CD8-positive, alpha-beta memory T cell (primary cell): Measurements from ENCODE around the gene EML6. TPM values are rescaled to one million over a fixed set of nuclear protein-coding genes. Genes with fewer than 3 reads are reported as not detected.

ENCODE experiments used
- CTCF ChIA-PET: fragments of 350-600 bp; sonication (Branson Sonifier 250); formaldehyde crosslinking; loops from one replicate; lab custom pipeline; 2021; ENCODE audit warnings: antibody characterized with exemption; lab: Charles Lee
- POLR2A ChIA-PET: fragments of 350-600 bp; sonication (Branson Sonifier 250); formaldehyde crosslinking; loops from one replicate; lab custom pipeline; 2021; ENCODE audit warnings: antibody characterized with exemption; lab: Charles Lee
- DNase-seq, 5 donors: peaks; one replicate each; pipeline versions ENCODE4 v3.0.0 to v3.0.0-alpha.2; 2020 to 2022; ENCODE audit warnings: mixed read lengths in 1 of 5
- H3K27ac ChIP-seq: one replicate; pipeline ENCODE4 v1.7.0; 2013; ENCODE audit warnings: low read depth, mild to moderate bottlenecking, low read length, moderate library complexity
- H3K27me3 ChIP-seq: 2 replicates; pipeline ENCODE4 v1.7.0; 2013; ENCODE audit warnings: low read length, mild to moderate bottlenecking; ENCODE audit not compliant: insufficient read depth, poor library complexity, severe bottlenecking
- H3K36me3 ChIP-seq: 2 replicates; pipeline ENCODE4 v1.7.0; 2013; ENCODE audit warnings: mild to moderate bottlenecking, low read length, moderate library complexity; ENCODE audit not compliant: insufficient read depth
- H3K4me1 ChIP-seq: 2 replicates; pipeline ENCODE4 v1.7.0; 2013; ENCODE audit warnings: mild to moderate bottlenecking, low read length, moderate library complexity; ENCODE audit not compliant: insufficient read depth
- H3K4me3 ChIP-seq: 2 replicates; pipeline ENCODE4 v1.7.0; 2013; ENCODE audit warnings: mild to moderate bottlenecking, low read length
- H3K9me3 ChIP-seq: 2 replicates; pipeline ENCODE4 v1.7.0; 2013; ENCODE audit warnings: mild to moderate bottlenecking, low read length
- H3K27ac Mint-ChIP-seq, 8 donors: one replicate each; pipeline ENCODE4 v1.8.0; 2020 to 2021; ENCODE audit warnings: mixed read lengths in 8 of 8, mild to moderate bottlenecking in 6 of 8, inconsistent platforms in 3 of 8, moderate library complexity in 3 of 8
- H3K27me3 Mint-ChIP-seq, 2 donors: one replicate each; pipeline ENCODE4 v1.8.0; 2020 to 2021; ENCODE audit warnings: mixed read lengths in 2 of 2, mild to moderate bottlenecking in 1 of 2, moderate library complexity in 1 of 2
- H3K36me3 Mint-ChIP-seq, 3 donors: one replicate each; pipeline ENCODE4 v1.8.0; 2020 to 2021; ENCODE audit warnings: mixed read lengths in 3 of 3, inconsistent platforms in 1 of 3, mild to moderate bottlenecking in 1 of 3
- H3K4me1 Mint-ChIP-seq, 3 donors: one replicate each; pipeline ENCODE4 v1.8.0; 2020 to 2021; ENCODE audit warnings: mixed read lengths in 3 of 3, inconsistent platforms in 1 of 3, mild to moderate bottlenecking in 1 of 3
- H3K4me3 Mint-ChIP-seq, 7 donors: one replicate each; pipeline ENCODE4 v1.8.0; 2020 to 2021; ENCODE audit warnings: mixed read lengths in 7 of 7, mild to moderate bottlenecking in 6 of 7, moderate library complexity in 4 of 7, inconsistent platforms in 2 of 7
- H3K9me3 Mint-ChIP-seq, 5 donors: one replicate each; pipeline ENCODE4 v1.8.0; 2020 to 2022; ENCODE audit warnings: mixed read lengths in 5 of 5, mild to moderate bottlenecking in 3 of 5, moderate library complexity in 2 of 5, inconsistent platforms in 1 of 5
- polyA plus RNA-seq: library from polyadenylated mRNA; unstranded; fragments of 300-500 nt; fragmentation: Illumina TruSeq; gene quantifications from one replicate; pipeline ENCODE4 v1.2.3, GENCODE V29; 2021
- total RNA-seq, 2 experiments: library from RNA; stranded (reverse); gene quantifications; one replicate each; pipeline ENCODE4 v1.2.3, GENCODE V29; 2021

The EML6 gene
- total RNA-seq (1 to 10 TPM; 1.3 to 2.3 TPM), polyA plus RNA-seq (0.05 TPM)

DNA sequence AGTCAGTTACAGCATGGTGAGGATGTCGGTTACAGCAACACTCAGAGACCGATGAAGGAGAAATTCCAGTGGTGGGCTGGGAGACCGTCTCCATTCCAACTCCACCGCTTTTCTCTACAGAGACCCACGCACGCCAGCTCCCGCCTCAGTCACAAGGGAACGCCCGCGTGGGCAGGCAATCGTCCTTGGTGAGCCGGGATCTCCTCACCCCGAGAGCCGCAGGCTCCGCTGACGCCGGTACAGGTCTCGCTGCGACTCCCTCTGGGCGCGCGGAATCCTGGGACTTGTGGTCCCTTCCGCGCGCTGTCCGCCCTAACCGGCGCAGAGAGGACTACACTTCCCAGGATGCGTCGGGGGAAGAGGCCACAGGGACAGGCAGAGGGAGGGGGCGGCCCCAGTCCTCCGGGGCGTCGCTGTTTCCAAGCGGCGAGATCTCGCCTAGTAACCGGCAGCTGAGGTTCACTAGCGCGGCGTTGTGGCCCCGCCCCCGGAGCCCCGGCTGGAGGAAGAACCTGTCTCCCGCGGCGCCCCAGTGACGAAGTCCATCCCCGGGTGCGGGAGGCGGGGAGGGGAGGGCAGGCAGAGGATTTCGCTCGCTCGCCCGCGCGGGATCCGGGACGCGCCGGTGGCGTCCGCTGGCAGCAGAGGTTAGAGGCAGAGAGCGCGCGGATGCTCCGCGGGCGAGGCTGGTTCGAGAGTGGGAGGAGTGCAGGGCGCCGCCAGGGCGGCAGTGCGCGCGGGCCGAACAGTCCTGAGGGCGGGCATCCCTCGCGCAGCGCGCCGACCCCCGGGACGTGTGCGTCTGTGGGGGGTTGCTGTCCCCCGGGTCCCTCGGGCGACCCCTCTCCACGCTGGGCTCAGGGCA, at the start of gene EML6:
TSS of gene EML6 (plus strand) at position 532 of the 865 bp plus-strand sequence. CDS start 1,400 bp downstream, outside the sequence.
- no peaks in the 10 kb centered on the region for H3K36me3 ChIP-seq
- H3K9me3 Mint-ChIP-seq: no peaks in the 10 kb centered on the region
- peak within 1 kb of the TSS; percentile 89 to 98 (median 95) for H3K4me3 Mint-ChIP-seq
- ChIA-PET POLR2A (interaction anchor here (0.6 to 1.5 kb wide), 4 partner anchors 18 to 895 kb away, joined by 3 to 6 read pairs (median 4); no protein-coding TSS in a partner anchor), CTCF (interaction anchor here (0.9 to 1.5 kb wide), 5 partner anchors 15 to 445 kb away, joined by 3 to 7 read pairs (median 3); no protein-coding TSS in a partner anchor)
- H3K4me1 ChIP-seq: peaks cover 13% of the 10 kb centered on the region
- H3K4me3 ChIP-seq: peak within 1 kb of the TSS; percentile 93
- H3K36me3 Mint-ChIP-seq: peaks cover 0 to 5% (median 0%) of the 10 kb centered on the region in 3 donors
- peaks cover 29 to 45% of the 10 kb centered on the region in 2 donors for H3K27me3 Mint-ChIP-seq
- no peaks in the 10 kb centered on the region for H3K9me3 ChIP-seq
- H3K4me1 Mint-ChIP-seq: peaks cover 14 to 20% (median 17%) of the 10 kb centered on the region in 3 donors
- DNase-seq: peak; percentile 97 to 99 (median 98)
- peaks cover 5% of the 10 kb centered on the region for H3K27me3 ChIP-seq
- peak within 1 kb of the TSS; percentile 47 to 95 (median 92) for H3K27ac Mint-ChIP-seq
- H3K27ac ChIP-seq: peak within 1 kb of the TSS; percentile 48

DNA sequence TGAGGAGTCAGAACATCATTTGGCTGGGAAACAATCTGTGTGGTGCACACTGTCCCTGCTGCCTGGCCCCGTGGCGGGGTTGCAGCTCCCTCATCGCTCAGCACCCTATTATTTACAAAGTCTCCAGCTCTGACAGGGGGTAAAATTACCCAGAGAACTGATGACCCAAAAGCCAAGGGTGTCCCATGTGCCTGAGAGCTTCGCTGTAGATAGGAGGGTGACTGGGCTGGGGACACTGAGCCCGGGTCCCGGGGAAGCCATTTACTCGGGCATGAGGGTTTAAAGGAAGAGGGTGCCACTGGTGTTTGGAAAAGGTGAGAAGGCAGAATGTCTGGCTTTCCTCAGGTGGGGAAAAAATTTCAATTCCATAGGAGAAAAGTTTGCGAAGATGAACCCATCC, 48.2 kb upstream of the EML6 start:
- Mint-ChIP-seq H3K27me3 (peaks cover 0 to 4% of the 10 kb centered on the region in 2 donors), H3K9me3 (no peaks in the 10 kb centered on the region), H3K27ac (no peak overlapping the region), H3K4me1 (peaks cover 5 to 25% (median 12%) of the 10 kb centered on the region in 3 donors), H3K4me3 (no peak overlapping the region), H3K36me3 (peaks cover 6 to 11% (median 10%) of the 10 kb centered on the region in 3 donors)
- Histone ChIP-seq H3K9me3 (no peaks in the 10 kb centered on the region), H3K4me1 (no peaks in the 10 kb centered on the region), H3K36me3 (no peaks in the 10 kb centered on the region), H3K27me3 (no peaks in the 10 kb centered on the region), H3K4me3 (no peak overlapping the region), H3K27ac (no peak overlapping the region)
- no peak for DNase-seq
- CTCF ChIA-PET: interaction anchor here (0.7 to 2.2 kb wide), 2 partner anchors 9 to 14 kb away, joined by 4 to 11 read pairs; no protein-coding TSS in a partner anchor
- POLR2A ChIA-PET: no interaction called here

DNA sequence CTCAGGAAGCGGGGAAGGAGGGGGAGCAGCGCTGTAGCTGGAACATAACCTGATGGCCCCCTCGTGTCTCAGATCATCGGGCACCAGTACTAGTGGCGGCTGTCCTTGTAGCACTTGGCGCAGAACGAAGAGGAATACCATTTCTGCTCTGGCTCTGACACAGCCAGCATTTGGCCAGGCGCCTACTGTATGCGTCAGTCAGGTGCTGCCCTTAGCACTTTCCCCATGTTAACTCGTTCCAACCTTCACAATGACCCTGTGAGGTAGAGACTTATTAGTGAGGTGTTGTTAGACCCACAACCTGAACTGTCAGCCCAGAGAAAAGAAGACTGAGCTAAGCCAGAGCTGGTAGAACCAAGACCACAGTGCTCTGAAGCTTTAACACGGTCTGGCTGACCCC, 47.7 kb upstream of the EML6 start:
- H3K9me3 Mint-ChIP-seq: no peaks in the 10 kb centered on the region
- peaks cover 0 to 4% of the 10 kb centered on the region in 2 donors for H3K27me3 Mint-ChIP-seq
- H3K27me3 ChIP-seq: no peaks in the 10 kb centered on the region
- H3K27ac ChIP-seq: no peak overlapping the region
- H3K4me1 ChIP-seq: peaks cover 4% of the 10 kb centered on the region
- peaks cover 4 to 6% (median 5%) of the 10 kb centered on the region in 3 donors for H3K36me3 Mint-ChIP-seq
- peaks cover 10 to 30% (median 17%) of the 10 kb centered on the region in 3 donors for H3K4me1 Mint-ChIP-seq
- DNase-seq: no peak
- POLR2A ChIA-PET: no interaction called here
- H3K4me3 ChIP-seq: no peak overlapping the region
- no peaks in the 10 kb centered on the region for H3K9me3 ChIP-seq
- CTCF ChIA-PET: interaction anchor here (2.2 kb wide), 1 partner anchor 10 kb away, joined by 11 read pairs; no protein-coding TSS in a partner anchor
- no peak overlapping the region for H3K27ac Mint-ChIP-seq
- no peak overlapping the region for H3K4me3 Mint-ChIP-seq
- no peaks in the 10 kb centered on the region for H3K36me3 ChIP-seq

DNA sequence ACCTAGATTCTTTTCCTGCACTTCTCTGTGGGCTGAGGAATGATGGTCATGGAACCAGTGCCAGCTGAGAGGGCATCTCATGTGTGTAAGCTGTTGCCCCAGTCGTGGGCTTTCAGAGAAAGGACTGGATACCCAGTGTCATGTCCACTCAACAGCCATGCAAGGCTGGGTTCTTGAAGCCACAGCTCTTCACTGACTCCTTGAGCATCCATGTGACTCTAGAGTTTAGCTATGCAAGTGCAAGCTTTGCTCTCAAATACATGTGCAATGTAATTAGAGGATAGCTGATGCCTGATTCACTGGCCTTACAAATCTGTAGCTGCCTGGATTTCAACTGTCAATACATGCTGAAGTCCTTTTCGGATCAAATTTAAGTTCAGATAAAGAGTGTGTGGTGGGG, 46.8 kb upstream of the EML6 start:
- Histone ChIP-seq H3K9me3 (no peaks in the 10 kb centered on the region), H3K36me3 (no peaks in the 10 kb centered on the region), H3K27ac (no peak overlapping the region), H3K4me3 (no peak overlapping the region), H3K27me3 (no peaks in the 10 kb centered on the region), H3K4me1 (peaks cover 10% of the 10 kb centered on the region)
- Mint-ChIP-seq H3K9me3 (no peaks in the 10 kb centered on the region), H3K27me3 (peaks cover 0 to 4% of the 10 kb centered on the region in 2 donors), H3K4me1 (peaks cover 18 to 39% (median 26%) of the 10 kb centered on the region in 3 donors), H3K4me3 (no peak overlapping the region), H3K27ac (no peak overlapping the region), H3K36me3 (peaks cover 0 to 1% (median 0%) of the 10 kb centered on the region in 3 donors)
- ChIA-PET POLR2A (no interaction called here), CTCF (interaction anchor here (1.1 to 2.2 kb wide), 3 partner anchors 11 to 25 kb away, joined by 3 to 11 read pairs (median 5); no protein-coding TSS in a partner anchor)
- no peak for DNase-seq

DNA sequence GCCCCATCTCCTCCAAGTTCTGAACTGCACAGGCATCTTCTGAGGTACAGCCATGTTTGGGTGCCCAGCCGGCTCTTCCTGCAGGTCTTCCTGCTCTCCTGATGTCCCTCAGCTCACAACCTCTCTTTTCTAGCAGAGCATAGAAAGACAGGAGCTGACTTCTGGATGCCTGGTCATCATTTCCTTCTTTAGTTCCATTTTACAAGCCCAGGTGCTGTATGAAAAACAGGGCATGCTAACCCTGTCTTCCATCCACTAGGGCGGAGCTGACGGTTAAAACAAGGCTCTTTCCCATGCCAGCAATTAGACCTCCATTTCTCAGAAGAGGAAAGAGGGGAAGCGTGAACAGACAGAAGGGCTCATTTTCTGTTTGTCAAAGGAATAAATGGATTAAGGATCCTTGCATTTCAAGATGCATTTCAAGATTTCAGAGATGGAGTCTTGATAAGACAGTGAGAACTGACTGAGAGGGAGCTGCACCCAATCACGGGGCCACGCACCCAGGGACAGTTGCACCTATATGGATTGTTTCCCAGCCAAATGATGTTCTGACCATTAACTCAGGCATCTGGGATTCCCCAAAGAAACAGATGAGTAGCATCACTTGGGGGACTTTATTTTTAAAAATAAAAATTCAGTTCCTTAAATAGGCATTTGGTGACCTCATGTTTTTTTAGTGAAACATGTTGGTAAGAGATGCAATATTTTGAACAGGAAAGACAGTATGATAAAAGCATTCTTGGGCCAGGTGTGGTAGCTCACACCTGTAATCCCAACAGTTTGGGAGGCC, 45.8 kb upstream of the EML6 start:
- POLR2A ChIA-PET: no interaction called here
- H3K9me3 ChIP-seq: no peaks in the 10 kb centered on the region
- no peaks in the 10 kb centered on the region for H3K36me3 ChIP-seq
- no peaks in the 10 kb centered on the region for H3K36me3 Mint-ChIP-seq
- H3K4me1 Mint-ChIP-seq: peaks cover 18 to 37% (median 26%) of the 10 kb centered on the region in 3 donors
- peak overlapping the region in 1 of 8 donors; percentile 48 for H3K27ac Mint-ChIP-seq
- DNase-seq: no peak
- no peak overlapping the region for H3K4me3 ChIP-seq
- no peaks in the 10 kb centered on the region for H3K27me3 ChIP-seq
- H3K4me3 Mint-ChIP-seq: no peak overlapping the region
- CTCF ChIA-PET: interaction anchor here (0.7 to 2.2 kb wide), 4 partner anchors 12 to 24 kb away, joined by 3 to 11 read pairs (median 4); no protein-coding TSS in a partner anchor
- H3K4me1 ChIP-seq: peaks cover 10% of the 10 kb centered on the region
- H3K27ac ChIP-seq: no peak overlapping the region
- no peaks in the 10 kb centered on the region for H3K9me3 Mint-ChIP-seq
- H3K27me3 Mint-ChIP-seq: peaks cover 0 to 4% of the 10 kb centered on the region in 2 donors

DNA sequence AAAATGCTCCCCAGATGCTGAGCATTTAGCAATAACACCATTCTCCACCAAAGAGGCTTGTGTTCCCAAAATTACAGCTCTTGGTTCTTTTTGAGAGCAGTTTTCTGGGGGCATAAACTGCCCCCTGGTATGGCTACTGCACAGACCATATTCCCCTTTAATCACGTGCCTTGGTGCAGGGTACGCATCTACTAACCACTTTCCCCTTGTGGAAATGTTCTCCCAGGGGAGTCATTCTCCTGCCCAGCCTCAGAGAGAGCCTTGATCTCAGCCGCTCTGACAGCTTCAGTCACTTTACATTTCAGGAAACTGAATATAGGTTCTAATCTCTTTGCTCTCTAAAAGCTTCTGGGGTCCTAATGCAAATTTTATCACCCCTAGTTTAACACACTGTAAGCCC, 44.7 kb upstream of the EML6 start:
- H3K4me3 ChIP-seq: no peak overlapping the region

DNA sequence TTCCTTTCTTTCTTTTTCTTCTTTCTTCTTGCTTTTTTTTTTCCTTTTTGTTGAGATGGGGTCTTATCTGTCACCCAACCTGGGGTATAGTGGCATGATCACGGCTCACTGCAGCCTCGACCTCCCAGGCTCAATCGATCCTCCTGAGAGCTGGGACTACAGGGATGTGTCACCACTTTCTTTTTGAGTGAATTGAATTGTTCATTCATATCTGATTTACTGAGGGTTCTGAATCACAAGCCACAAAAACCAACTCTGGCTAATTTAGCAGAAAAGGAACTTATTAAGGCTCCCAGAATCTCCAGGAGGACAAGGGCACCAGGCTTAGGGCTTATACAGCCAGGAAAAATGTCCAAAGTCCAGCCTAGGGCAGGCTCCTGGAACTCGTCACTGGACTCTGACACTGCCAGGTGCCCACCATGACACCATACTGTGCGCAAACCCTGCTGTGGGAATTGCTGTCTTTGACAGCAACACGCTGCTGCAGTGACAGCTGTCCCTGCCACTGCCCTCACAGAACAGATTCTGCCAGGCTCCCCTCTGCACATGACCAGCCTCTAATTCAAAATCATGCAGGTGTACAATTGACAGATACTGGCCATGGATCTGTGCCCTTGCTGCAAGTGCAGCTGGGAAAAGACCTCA, 42.9 kb upstream of the EML6 start:
- Mint-ChIP-seq H3K4me1 (peaks cover 17 to 24% (median 21%) of the 10 kb centered on the region in 3 donors), H3K27me3 (peaks cover 0 to 4% of the 10 kb centered on the region in 2 donors), H3K27ac (peak overlapping the region in 4 of 8 donors; percentile 64 to 88 (median 76)), H3K4me3 (peak overlapping the region in 6 of 7 donors; percentile 46 to 78 (median 69)), H3K9me3 (no peaks in the 10 kb centered on the region), H3K36me3 (no peaks in the 10 kb centered on the region)
- ChIA-PET POLR2A (interaction anchor here (0.7 kb wide), 2 partner anchors 112 to 653 kb away, joined by 3 to 4 read pairs; no protein-coding TSS in a partner anchor), CTCF (no interaction called here)
- Histone ChIP-seq H3K9me3 (no peaks in the 10 kb centered on the region), H3K27me3 (no peaks in the 10 kb centered on the region), H3K27ac (no peak overlapping the region), H3K36me3 (no peaks in the 10 kb centered on the region), H3K4me3 (no peak overlapping the region), H3K4me1 (peaks cover 10% of the 10 kb centered on the region)
- no peak for DNase-seq

More for the DNA sequence above, 44.7 kb upstream of the EML6 start:
- Histone ChIP-seq H3K27ac (no peak overlapping the region), H3K36me3 (no peaks in the 10 kb centered on the region), H3K4me1 (peaks cover 10% of the 10 kb centered on the region), H3K27me3 (no peaks in the 10 kb centered on the region), H3K9me3 (no peaks in the 10 kb centered on the region)
- peaks cover 17 to 27% (median 21%) of the 10 kb centered on the region in 3 donors for H3K4me1 Mint-ChIP-seq
- no peak overlapping the region for H3K4me3 Mint-ChIP-seq
- H3K27ac Mint-ChIP-seq: no peak overlapping the region
- H3K27me3 Mint-ChIP-seq: peaks cover 0 to 4% of the 10 kb centered on the region in 2 donors
- H3K36me3 Mint-ChIP-seq: no peaks in the 10 kb centered on the region
- DNase-seq: no peak
- no peaks in the 10 kb centered on the region for H3K9me3 Mint-ChIP-seq
- ChIA-PET CTCF (interaction anchor here (1.4 kb wide), 1 partner anchor 26 kb away, joined by 5 read pairs; no protein-coding TSS in a partner anchor), POLR2A (no interaction called here)
